IPS DF 19.7 (cell line): ENCODE measurements around the gene SHFL.
A peak's percentile ranks its signal among the peaks of the same experiment; 100 is the strongest.

ENCODE experiments used
- DNase-seq: peaks from one replicate; pipeline ENCODE4 v3.0.0-alpha.2; 2013; ENCODE audit warnings: low read depth, low spot score

The SHFL gene

GRCh38 chr19:10087296-10088061 is 1.4 kb downstream of the SHFL start:
- DNase-seq, result no peak

GRCh38 chr19:10088949-10089554 is 2.9 kb downstream of the SHFL start:
- no peak for DNase-seq

GRCh38 chr19:10089801-10090375 is 3.8 kb downstream of the SHFL start:
- DNase-seq, result no peak

- DNase-seq, result no peak
These were observed 5.2 kb downstream of the SHFL start for GRCh38 chr19:10091370-10091687.

GRCh38 chr19:10091895-10092641 is 6.0 kb downstream of the SHFL start:
- no peak for DNase-seq

- no peak for DNase-seq
These were observed 6.7 kb downstream of the SHFL start for GRCh38 chr19:10092648-10093294.

- no peak for DNase-seq
These were observed 7.4 kb downstream of the SHFL start for GRCh38 chr19:10093295-10094186.

GRCh38 chr19:10095622-10095947 is 9.5 kb downstream of the SHFL start:
- DNase-seq, result no peak

GRCh38 chr19:10095948-10096614 is 10.0 kb downstream of the SHFL start:
- no peak for DNase-seq

- DNase-seq, result no peak
These were observed 10.5 kb downstream of the SHFL start for GRCh38 chr19:10096615-10096963.

GRCh38 chr19:10100163-10100785 is 14.2 kb downstream of the SHFL start:
- no peak for DNase-seq

GRCh38 chr19:10102787-10103236 is 16.7 kb downstream of the SHFL start:
- no peak for DNase-seq

GRCh38 chr19:10104130-10104513 is 18.0 kb downstream of the SHFL start:
- no peak for DNase-seq

- no peak for DNase-seq
These were observed 18.8 kb downstream of the SHFL start for GRCh38 chr19:10104665-10105508.

- DNase-seq, result no peak
These were observed 19.5 kb downstream of the SHFL start for GRCh38 chr19:10105509-10106099.

- peak; percentile 84 for DNase-seq
These were observed 20.2 kb downstream of the SHFL start, which contains the start of gene PPAN for GRCh38 chr19:10106100-10106936. Gene PPAN, plus strand, starts transcription at chr19:10106362. Its CDS starts 33 bp downstream, at chr19:10106395.

GRCh38 chr19:10107254-10107653 is 21.1 kb downstream of the SHFL start:
- no peak for DNase-seq
